Skeletal muscle tissue (tissue), 4 donors: ENCODE data around the gene MUC4. TPM values are rescaled to one million over a fixed set of nuclear protein-coding genes. Genes with fewer than 3 reads are reported as not detected.
"Not testable (repeated sequence)": the region's sequence is repeated elsewhere in the genome, so short reads cannot be mapped to it uniquely, and the experiment has no call there.

Source experiments
- H3K27ac ChIP-seq: one replicate; pipeline ENCODE4 v1.7.0; 2013; ENCODE audit warnings: mild to moderate bottlenecking, low read depth, low read length, inconsistent platforms
- H3K27me3 ChIP-seq, 3 donors: one replicate each; pipeline ENCODE4 v1.7.0; 2013; ENCODE audit warnings: low read length in 3 of 3; ENCODE audit not compliant: control insufficient read depth in 3 of 3, insufficient read depth in 3 of 3
- H3K36me3 ChIP-seq, 3 donors: one replicate each; pipeline ENCODE4 v1.7.0; 2013; ENCODE audit warnings: low read length in 3 of 3; ENCODE audit not compliant: control insufficient read depth in 3 of 3, insufficient read depth in 3 of 3
- H3K4me1 ChIP-seq, 3 donors: one replicate each; pipeline ENCODE4 v1.7.0; 2013; ENCODE audit warnings: low read length in 3 of 3, mild to moderate bottlenecking in 3 of 3; ENCODE audit not compliant: control insufficient read depth in 3 of 3, insufficient read depth in 3 of 3
- H3K4me3 ChIP-seq, 3 donors: one replicate each; pipeline ENCODE4 v1.7.0; 2013; ENCODE audit warnings: low read length in 3 of 3
- H3K9ac ChIP-seq, 3 donors: one replicate each; pipeline ENCODE4 v1.7.0; 2013; ENCODE audit warnings: low read length in 3 of 3, mild to moderate bottlenecking in 3 of 3, moderate library complexity in 2 of 3, low read depth in 1 of 3
- H3K9me3 ChIP-seq, 3 donors: one replicate each; pipeline ENCODE4 v1.7.0; 2013; ENCODE audit warnings: low read length in 3 of 3; ENCODE audit not compliant: control insufficient read depth in 3 of 3
- total RNA-seq: library from RNA; depleted of rRNA; stranded (reverse); fragments of >200 nt; gene quantifications from one replicate; pipeline ENCODE4 v1.2.3, GENCODE V29; 2014
- donor health status: Osteomylitis.

MUC4 gene
- total RNA-seq, 1 donor from 2014 or later: 0.52 TPM

DNA sequence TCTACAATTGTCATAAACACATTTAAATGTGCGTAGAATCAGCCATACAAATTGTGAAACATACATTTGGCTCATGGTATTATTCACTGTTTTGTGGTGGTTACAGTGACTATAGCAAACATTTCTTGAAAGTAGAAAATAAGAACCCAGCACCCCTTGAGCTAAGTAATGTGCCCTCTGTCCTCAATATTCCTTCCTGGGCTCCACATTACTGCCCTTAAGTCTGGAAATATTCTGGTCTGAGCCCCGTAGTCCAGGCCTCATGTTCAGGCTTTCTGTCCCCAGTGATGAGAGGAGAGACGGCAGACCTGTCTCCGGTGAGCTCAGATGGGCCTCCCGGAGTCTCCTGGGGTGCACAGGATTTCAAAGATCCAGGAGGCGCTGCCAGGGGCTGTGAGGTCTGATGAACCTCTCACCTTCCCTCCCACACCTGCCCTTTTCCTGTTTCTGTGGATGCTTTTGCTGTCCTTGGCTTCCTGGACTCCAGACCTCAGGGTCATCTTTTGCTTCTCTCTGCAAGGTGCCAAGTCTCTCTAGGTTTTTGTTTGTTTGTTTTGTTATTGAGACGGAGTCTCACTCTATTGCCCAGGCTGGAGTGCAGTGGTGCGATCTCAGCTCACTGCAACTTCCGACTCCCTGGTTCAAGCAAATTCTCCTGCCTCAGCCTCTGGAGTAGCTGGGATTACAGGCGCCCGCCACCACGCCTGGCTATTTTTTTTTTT is 99.8 kb downstream of the MUC4 start:
- Histone ChIP-seq H3K4me3 (no peak overlapping the region), H3K9ac (no peak overlapping the region), H3K27me3 (no peaks in the 10 kb centered on the region), H3K4me1 (peaks cover 2 to 8% (median 7%) of the 10 kb centered on the region in 3 donors), H3K9me3 (no peaks in the 10 kb centered on the region), H3K27ac (no peak overlapping the region), H3K36me3 (peaks cover 46 to 52% (median 48%) of the 10 kb centered on the region in 3 donors)

DNA sequence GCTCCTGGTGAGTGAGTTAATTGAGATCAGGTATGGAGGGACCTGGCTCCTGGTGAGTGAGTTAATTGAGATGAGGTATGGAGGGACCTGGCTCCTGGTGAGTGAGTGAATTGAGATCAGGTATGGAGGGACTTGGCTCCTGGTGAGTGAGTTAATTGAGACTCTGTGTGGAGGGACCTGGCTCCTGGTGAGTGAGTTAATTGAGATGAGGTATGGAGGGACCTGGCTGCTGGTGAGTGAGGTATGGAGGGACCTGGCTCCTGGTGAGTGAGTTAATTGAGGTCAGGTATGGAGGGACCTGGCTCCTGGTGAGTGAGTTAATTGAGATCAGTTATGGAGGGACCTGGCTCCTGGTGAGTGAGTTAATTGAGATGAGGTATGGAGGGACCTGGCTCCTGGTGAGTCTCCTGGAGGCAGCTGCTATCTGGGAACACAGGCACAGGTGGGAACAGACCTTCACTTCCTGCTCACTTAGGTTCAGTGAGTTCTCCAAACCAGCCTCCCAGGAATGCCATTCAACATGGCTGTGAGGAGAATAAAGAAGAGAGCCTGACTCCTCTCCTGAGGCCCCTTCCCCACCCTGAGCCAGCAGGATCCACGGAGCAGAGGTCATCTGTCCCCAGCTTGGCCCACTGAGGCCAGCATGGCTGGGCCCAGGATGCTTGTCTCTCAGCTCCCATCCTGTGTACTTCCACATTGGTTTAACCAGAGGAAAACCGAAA is 100.5 kb downstream of the MUC4 start:
- not testable (repeated sequence) for H3K27me3 ChIP-seq, H3K9ac ChIP-seq, H3K27ac ChIP-seq, H3K4me3 ChIP-seq, H3K9me3 ChIP-seq, H3K4me1 ChIP-seq
- peaks cover 46 to 52% (median 48%) of the 10 kb centered on the region in 3 donors for H3K36me3 ChIP-seq

DNA sequence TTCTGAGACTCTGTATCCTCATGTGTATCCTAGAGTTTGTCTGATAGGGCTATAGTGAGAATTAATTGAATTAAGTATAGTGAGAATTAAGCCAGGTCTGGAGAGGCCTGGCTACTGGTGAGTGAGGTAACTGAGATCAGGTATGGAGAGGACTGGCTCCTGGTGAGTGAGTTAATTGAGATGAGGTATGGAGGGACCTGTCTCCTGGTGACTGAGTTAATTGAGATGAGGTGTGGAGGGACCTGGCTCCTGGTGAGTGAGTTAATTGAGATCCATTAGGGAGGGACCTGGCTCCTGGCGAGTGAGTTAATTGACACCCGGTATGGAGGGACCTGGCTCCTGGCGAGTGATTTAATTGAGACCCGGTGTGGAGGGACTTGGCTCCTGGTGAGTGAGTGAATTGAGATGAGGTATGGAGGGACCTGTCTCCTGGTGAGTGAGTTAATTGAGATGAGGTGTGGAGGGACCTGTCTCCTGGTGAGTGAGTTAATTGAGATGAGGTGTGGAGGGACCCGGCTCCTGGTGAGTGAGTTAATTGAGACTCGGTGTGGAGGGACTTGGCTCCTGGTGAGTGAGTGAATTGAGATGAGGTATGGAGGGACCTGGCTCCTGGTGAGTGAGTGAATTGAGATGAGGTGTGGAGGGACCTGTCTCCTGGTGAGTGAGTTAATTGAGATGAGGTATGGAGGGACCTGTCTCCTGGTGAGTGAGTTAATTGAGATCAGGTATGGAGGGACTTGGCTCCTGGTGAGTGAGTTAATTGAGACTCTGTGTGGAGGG is 101.4 kb downstream of the MUC4 start:
- H3K4me3 ChIP-seq: not testable (repeated sequence)

DNA sequence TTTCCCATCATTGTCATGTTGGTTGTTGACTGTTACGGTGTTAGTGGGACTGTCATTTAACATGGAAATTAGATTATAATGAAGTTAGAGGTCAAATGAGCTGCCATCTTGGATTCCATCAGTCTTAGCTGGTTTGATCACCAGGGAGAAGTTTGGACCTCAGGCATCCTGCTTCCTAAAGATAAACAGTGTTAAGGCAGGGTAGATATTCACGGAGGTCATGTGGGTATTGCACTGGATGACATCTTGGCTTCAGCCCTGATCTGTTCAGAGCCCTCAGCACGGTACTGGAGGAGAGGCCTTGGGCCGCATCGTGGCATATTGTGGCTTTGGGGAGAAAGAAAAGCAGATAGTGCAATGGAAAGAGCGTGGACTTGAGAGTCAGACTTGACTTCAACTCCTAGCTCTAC is 102.0 kb downstream of the MUC4 start:
- no peaks in the 10 kb centered on the region for H3K27me3 ChIP-seq
- H3K4me1 ChIP-seq: no peaks in the 10 kb centered on the region
- H3K36me3 ChIP-seq: peaks cover 35 to 42% (median 38%) of the 10 kb centered on the region in 3 donors
- no peak overlapping the region for H3K4me3 ChIP-seq
- H3K9me3 ChIP-seq: no peaks in the 10 kb centered on the region
- no peak overlapping the region for H3K27ac ChIP-seq
- no peak overlapping the region for H3K9ac ChIP-seq

More for the DNA sequence above, 101.4 kb downstream of the MUC4 start:
- H3K27ac ChIP-seq, H3K9me3 ChIP-seq, H3K4me1 ChIP-seq, H3K9ac ChIP-seq, H3K27me3 ChIP-seq: not testable (repeated sequence)
- H3K36me3 ChIP-seq: peaks cover 42 to 47% (median 44%) of the 10 kb centered on the region in 3 donors

DNA sequence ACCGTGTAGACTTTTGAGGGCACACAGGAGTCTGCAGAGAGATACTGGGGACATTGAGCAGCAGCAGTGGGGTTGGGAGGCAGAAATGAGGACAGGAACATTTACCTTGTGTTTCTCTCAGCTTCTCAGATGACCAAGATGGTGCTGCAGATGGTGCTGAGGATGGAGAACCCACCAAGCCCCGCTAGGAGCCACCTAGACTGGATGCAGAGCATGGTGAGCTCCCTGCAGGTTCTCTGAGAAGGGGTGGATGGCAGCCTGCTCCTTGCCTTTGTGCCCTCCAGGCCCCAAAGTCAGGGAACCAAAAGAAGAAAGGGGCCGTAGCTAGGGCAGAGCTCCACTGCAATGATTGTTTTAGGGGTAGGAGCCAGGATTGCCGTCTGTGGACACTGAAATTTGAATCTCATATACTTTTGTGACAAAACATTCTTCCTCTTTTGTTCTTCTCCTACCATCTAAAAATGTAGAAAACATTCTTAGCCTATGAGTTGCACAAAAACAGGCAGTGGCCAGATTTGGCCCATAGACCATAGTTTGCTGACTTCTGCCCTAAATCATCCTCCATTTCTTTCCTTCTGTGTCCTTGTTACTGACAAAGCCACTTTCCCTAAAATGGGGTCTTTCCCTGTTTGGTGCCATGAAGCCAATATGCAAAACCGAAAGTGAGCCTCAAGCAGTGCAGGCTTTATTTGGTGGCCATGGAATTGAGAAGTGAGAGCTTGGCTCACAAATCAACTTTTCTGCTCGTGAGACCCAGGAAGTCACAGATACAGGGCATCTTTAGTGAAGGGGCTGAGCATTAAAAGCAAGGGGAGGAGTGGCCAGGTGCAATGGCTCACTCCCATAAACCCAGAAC is 102.9 kb downstream of the MUC4 start:
- no peak overlapping the region for H3K27ac ChIP-seq
- H3K4me3 ChIP-seq: no peak overlapping the region
- no peaks in the 10 kb centered on the region for H3K4me1 ChIP-seq
- no peaks in the 10 kb centered on the region for H3K27me3 ChIP-seq
- no peak overlapping the region for H3K9ac ChIP-seq
- H3K9me3 ChIP-seq: no peaks in the 10 kb centered on the region
- H3K36me3 ChIP-seq: peaks cover 31 to 38% (median 33%) of the 10 kb centered on the region in 3 donors

DNA sequence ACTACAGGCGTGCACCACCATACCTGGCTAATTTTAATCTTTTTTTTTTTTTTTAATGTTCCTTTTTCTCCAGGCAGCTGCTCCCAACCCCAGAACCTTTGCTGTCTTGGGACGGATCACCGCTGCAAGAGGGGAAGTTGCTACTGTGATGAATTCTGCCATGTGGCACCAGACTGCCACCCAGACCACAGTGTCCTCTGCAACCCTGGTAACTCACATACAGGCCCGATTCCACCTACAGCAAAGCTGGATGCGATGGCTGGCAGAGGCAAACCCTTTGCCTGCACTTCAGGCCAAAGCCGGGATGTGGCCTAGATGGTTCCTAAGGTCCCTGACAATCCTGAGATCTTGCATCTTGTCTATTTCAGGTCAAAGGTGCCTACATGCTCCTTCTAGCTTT is 103.7 kb downstream of the MUC4 start:
- Histone ChIP-seq H3K4me3 (no peak overlapping the region), H3K9me3 (no peaks in the 10 kb centered on the region), H3K4me1 (no peaks in the 10 kb centered on the region), H3K9ac (no peak overlapping the region), H3K36me3 (peaks cover 31 to 38% (median 33%) of the 10 kb centered on the region in 3 donors), H3K27me3 (no peaks in the 10 kb centered on the region), H3K27ac (no peak overlapping the region)

DNA sequence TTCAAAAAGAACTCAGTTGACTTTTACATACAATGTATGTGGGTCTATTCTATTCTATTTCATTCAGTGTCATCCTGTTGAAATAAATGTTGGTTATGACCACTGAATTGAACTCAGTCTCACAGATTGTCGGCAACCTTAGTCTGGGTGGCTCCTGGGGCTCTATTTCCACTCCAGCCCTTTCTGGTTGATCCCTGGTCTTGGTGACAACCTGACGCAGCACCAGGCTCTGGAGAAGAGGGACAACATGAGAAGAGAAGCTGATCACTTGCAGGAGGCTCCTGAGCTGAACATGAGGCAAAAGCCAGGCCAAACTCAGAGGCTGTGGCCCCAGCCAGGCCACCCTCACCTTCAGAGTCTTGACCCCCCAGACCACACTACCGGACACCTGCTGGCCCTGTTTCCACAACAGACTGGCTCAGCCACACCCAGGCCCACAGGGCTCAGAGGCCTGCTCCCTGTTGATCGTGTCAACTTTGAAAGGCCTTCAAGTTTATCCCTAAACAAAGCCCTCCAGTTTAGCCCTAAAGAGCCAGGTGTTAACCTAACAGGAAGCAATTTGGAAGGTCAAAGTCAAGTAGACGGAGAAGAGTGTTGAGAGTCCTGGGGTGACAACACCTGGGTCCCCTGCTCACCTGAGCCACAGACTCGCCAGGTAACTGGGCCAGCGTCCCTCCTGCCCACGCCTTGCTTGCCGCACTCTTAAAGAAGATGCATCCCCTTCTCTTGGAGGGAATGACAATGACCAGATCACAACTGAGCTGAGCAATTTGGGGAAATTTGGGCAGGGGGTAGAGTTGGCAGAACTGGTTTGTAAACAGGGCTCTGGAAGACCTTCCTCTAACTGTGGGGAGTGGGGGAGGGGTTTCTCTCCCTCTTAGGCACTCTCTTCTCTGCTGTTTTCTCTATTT is 106.4 kb downstream of the MUC4 start:
- Histone ChIP-seq H3K4me1 (no peaks in the 10 kb centered on the region), H3K27ac (no peak overlapping the region), H3K27me3 (no peaks in the 10 kb centered on the region), H3K36me3 (peaks cover 20 to 23% (median 22%) of the 10 kb centered on the region in 3 donors), H3K9ac (no peak overlapping the region), H3K4me3 (no peak overlapping the region), H3K9me3 (no peaks in the 10 kb centered on the region)

DNA sequence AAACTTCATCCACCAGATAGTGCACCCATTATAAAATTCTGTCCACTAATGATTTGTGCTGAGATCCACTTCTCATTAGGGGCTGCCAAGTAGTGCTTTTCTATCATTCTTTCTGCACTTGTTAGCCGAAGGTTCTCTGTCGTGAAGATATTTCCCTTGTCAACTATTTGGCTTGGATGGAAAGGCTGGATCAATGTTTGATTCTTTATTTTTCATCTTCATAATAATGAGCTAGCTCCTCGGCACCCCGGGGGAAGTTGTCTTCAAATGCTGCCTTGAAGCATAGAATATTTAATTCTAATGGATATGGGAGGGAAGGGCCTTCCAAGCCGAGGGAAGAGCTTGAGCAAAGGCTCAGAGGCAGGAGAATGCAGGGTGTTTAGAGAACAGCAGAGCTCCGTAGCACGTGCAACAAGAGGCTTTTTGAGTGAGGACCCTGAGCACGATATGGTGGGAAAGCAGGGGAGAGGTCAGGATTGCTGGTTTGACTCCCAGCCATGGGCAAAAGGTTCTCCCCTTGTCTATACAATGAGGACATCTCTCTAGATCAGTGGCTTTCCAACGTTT is 107.2 kb downstream of the MUC4 start:
- H3K36me3 ChIP-seq: peaks cover 15 to 19% (median 16%) of the 10 kb centered on the region in 3 donors
- no peaks in the 10 kb centered on the region for H3K4me1 ChIP-seq
- no peak overlapping the region for H3K27ac ChIP-seq
- H3K9me3 ChIP-seq: no peaks in the 10 kb centered on the region
- no peak overlapping the region for H3K4me3 ChIP-seq
- H3K9ac ChIP-seq: no peak overlapping the region
- no peaks in the 10 kb centered on the region for H3K27me3 ChIP-seq
